SK-N-SH (cell line): ENCODE data around the gene ATP6V0E2. TPM values are rescaled to one million over a fixed set of nuclear protein-coding genes. Genes with fewer than 3 reads are reported as not detected.

ENCODE experiments used
- CTCF ChIA-PET: fragments of 300-600, 350-600 bp; formaldehyde crosslinking; extraction: SDS; loops from one replicate; lab custom pipeline; 2021; lab: Yijun Ruan, JAX
- POLR2A ChIA-PET: fragments of 350-600 bp; sonication (Branson Sonifier 250); formaldehyde crosslinking; extraction: SDS; loops from one replicate; lab custom pipeline; 2020; ENCODE audit warnings: antibody characterized with exemption, inconsistent platforms; lab: Yijun Ruan, JAX
- DNase-seq: peaks from one replicate; pipeline ENCODE4 v3.0.0; 2012
- H2AFZ ChIP-seq: fragments of 200-600 bp; sonication (generic); 2 replicates; pipeline ENCODE4 v1.8.1; 2016; ENCODE audit warnings: antibody characterized with exemption, mild to moderate bottlenecking, low read depth
- H3F3A ChIP-seq: fragments of 200-600 bp; sonication (generic); replicated peaks from 2 replicates; pipeline ENCODE3; 2016; ENCODE audit warnings: antibody characterized with exemption, mild to moderate bottlenecking; ENCODE audit not compliant: insufficient read depth
- H3K27ac ChIP-seq, 2 experiments: fragments of 200-500 bp in 1 of 2; fragments of 200-600 bp in 1 of 2; sonication (Bioruptor generic) in 1 of 2; sonication (generic), shearing (Covaris generic) in 1 of 2; 2 replicates each; pipeline versions ENCODE4 v1.5.1 to v1.6.1; 2014 to 2016; ENCODE audit warnings: low read depth in 2 of 2, inconsistent platforms in 1 of 2, low read length in 1 of 2, mild to moderate bottlenecking in 1 of 2, mixed read lengths in 1 of 2
- H3K27me3 ChIP-seq: fragments of 200-600 bp; sonication (generic), shearing (Covaris generic); 2 replicates; pipeline ENCODE4 v1.6.1; 2016; ENCODE audit warnings: mixed run types; ENCODE audit not compliant: insufficient read depth
- H3K36me3 ChIP-seq, 2 experiments: fragments of 200-500 bp in 1 of 2; fragments of 200-600 bp in 1 of 2; sonication (Bioruptor generic) in 1 of 2; sonication (generic) in 1 of 2; replicated peaks in 1 of 2; 2 replicates each; pipeline versions ENCODE3 to v1.5.1; 2014 to 2016; ENCODE audit warnings: low read length in 1 of 2, mild to moderate bottlenecking in 1 of 2; ENCODE audit not compliant: insufficient read depth in 2 of 2, control insufficient read depth in 1 of 2
- H3K4me1 ChIP-seq, 2 experiments: fragments of 200-500 bp in 1 of 2; fragments of 200-600 bp in 1 of 2; sonication (Bioruptor generic) in 1 of 2; sonication (generic), shearing (Covaris generic) in 1 of 2; 2 replicates each; pipeline versions ENCODE4 v1.5.1 to v1.6.1; 2014 to 2016; ENCODE audit warnings: low read depth in 1 of 2, low read length in 1 of 2, mixed run types in 1 of 2; ENCODE audit not compliant: insufficient read depth in 2 of 2, control insufficient read depth in 1 of 2
- H3K4me2 ChIP-seq: fragments of 200-600 bp; sonication (generic), shearing (Covaris generic); 2 replicates; pipeline ENCODE4 v1.6.1; 2017; ENCODE audit warnings: mixed run types
- H3K4me3 ChIP-seq, 2 experiments: fragments of 200-500 bp in 1 of 2; fragments of 200-600 bp in 1 of 2; sonication (Bioruptor generic) in 1 of 2; sonication (generic), shearing (Covaris generic) in 1 of 2; 2 replicates each; pipeline versions ENCODE4 v1.5.1 to v1.8.1; 2014 to 2016; ENCODE audit warnings: low read depth in 2 of 2, inconsistent platforms in 1 of 2, low read length in 1 of 2, mild to moderate bottlenecking in 1 of 2, mixed read lengths in 1 of 2, moderate library complexity in 1 of 2
- H3K79me2 ChIP-seq: fragments of 200-600 bp; sonication (generic); 2 replicates; pipeline ENCODE4 v1.8.1; 2017; ENCODE audit warnings: mild to moderate bottlenecking; ENCODE audit not compliant: insufficient read depth
- H3K9ac ChIP-seq: fragments of 200-600 bp; sonication (generic); 2 replicates; pipeline ENCODE4 v1.6.1; 2017; ENCODE audit warnings: mixed run types
- H3K9me2 ChIP-seq: fragments of 200-600 bp; sonication (generic); 2 replicates; pipeline ENCODE4 v1.6.1; 2017; ENCODE audit warnings: mixed run types
- H3K9me3 ChIP-seq: fragments of 200-600 bp; sonication (generic); 2 replicates; pipeline ENCODE4 v1.6.1; 2017; ENCODE audit warnings: mixed run types, mild to moderate bottlenecking, moderate library complexity
- H4K20me1 ChIP-seq: fragments of 200-600 bp; sonication (generic); 2 replicates; pipeline ENCODE4 v1.6.1; 2017; ENCODE audit warnings: mild to moderate bottlenecking, mixed run types; ENCODE audit not compliant: insufficient read depth
- ELF1 ChIP-seq: IDR thresholded peaks from 2 replicates; pipeline ENCODE4 v1.4.0; 2012
- EP300 ChIP-seq, 2 experiments: IDR thresholded peaks; 2 replicates each; pipeline versions ENCODE4 v1.4.0 to v1.6.1; 2012; ENCODE audit warnings: borderline replicate concordance in 1 of 2, low read depth in 1 of 2, low read length in 1 of 2
- FOSL2 ChIP-seq: IDR thresholded peaks from 2 replicates; pipeline ENCODE4 v1.4.0; 2012; ENCODE audit warnings: low read depth, mild to moderate bottlenecking, moderate library complexity, borderline replicate concordance
- FOXM1 ChIP-seq: IDR thresholded peaks from 2 replicates; pipeline ENCODE4 v1.4.0; 2012; ENCODE audit warnings: low read depth, mild to moderate bottlenecking
- NFIC ChIP-seq: IDR thresholded peaks from 2 replicates; pipeline ENCODE4 v1.4.0; 2012; ENCODE audit warnings: borderline replicate concordance
- POLR2AphosphoS5 ChIP-seq: IDR thresholded peaks from 2 replicates; pipeline ENCODE4 v1.6.1; 2012; ENCODE audit warnings: low read depth, low read length
- RAD21 ChIP-seq: IDR thresholded peaks from 2 replicates; pipeline ENCODE4 v1.6.1; 2012; ENCODE audit warnings: mild to moderate bottlenecking, low read length
- RXRA ChIP-seq: IDR thresholded peaks from 2 replicates; pipeline ENCODE4 v1.4.0; 2012; ENCODE audit warnings: low read depth, mild to moderate bottlenecking, borderline replicate concordance
- SIN3A ChIP-seq: IDR thresholded peaks from 2 replicates; pipeline ENCODE4 v1.6.1; 2012; ENCODE audit warnings: low read depth, mild to moderate bottlenecking, low read length, moderate library complexity, borderline replicate concordance
- TCF12 ChIP-seq: IDR thresholded peaks from 2 replicates; pipeline ENCODE4 v1.4.0; 2012
- ZBTB33 ChIP-seq: IDR thresholded peaks from 2 replicates; pipeline ENCODE4 v1.4.0; 2012; ENCODE audit warnings: low read depth, borderline replicate concordance
- WGBS: methylation state at CpG from one replicate; pipeline ENCODE4 v1.1.6; 2017; ENCODE audit warnings: low lambda C conversion rate; 5-methylcytosine and 5-hydroxymethylcytosine counted together
- polyA plus RNA-seq, 3 experiments: library from polyadenylated mRNA; depleted of rRNA; stranded (reverse); fragments of >200 nt; gene quantifications; 2 replicates each; pipeline ENCODE4 v1.2.3, GENCODE V29; 2012
- TF ChIP-seq, protein P1 (sequence below): IDR thresholded peaks from 2 replicates; pipeline ENCODE4 v1.6.1; 2012; ENCODE audit warnings: mild to moderate bottlenecking, low read depth, low read length, moderate library complexity
- TF ChIP-seq, protein P2 (sequence below): fragments of 150-350 bp; IDR thresholded peaks from 2 replicates; pipeline ENCODE4 v1.6.1; 2016; ENCODE audit warnings: mild to moderate bottlenecking, low read depth, low read length
- TF ChIP-seq, protein P3 (sequence below): fragments of 200-600 bp; sonication (generic); IDR thresholded peaks from 2 replicates; pipeline ENCODE4 v1.6.1; 2017; ENCODE audit warnings: antibody characterized with exemption, mild to moderate bottlenecking, moderate library complexity

Gene ATP6V0E2
- polyA plus RNA-seq, 1 of the 3 experiments (the other 2 are of a cell fraction): 49.6 TPM

DNA sequence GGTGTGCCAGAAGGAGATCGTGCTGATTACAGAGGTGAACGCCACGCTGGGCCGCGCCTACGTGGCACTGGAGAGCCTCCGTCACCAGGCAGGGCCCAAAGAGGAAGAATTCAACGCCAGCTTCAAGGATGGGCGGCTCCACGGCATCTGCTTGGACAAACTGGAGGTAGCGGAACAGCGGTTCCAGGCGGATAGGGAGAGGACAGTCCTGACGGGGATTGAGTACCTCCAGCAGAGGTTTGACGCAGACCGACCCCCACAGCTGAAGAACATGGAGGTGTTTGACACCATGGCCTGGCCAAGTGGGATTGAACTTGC is 12.1 kb upstream of the ATP6V0E2 start:
- Histone ChIP-seq H3K4me2 (no peak overlapping the region), H3K4me3 (no peak overlapping the region), H3K9me2 (no peaks in the 10 kb centered on the region), H3K36me3 (peaks cover 4 to 49% of the 10 kb centered on the region in 2 experiments), H2AFZ (no peak overlapping the region), H3K27me3 (no peaks in the 10 kb centered on the region), H3K27ac (no peak overlapping the region), H3K4me1 (no peaks in the 10 kb centered on the region), H3K9me3 (no peaks in the 10 kb centered on the region), H3K79me2 (no peaks in the 10 kb centered on the region), H3F3A (no peaks in the 10 kb centered on the region), H3K9ac (no peak overlapping the region), H4K20me1 (no peaks in the 10 kb centered on the region)
- CTCF ChIA-PET: interaction anchor here (0.8 to 2.7 kb wide), 9 partner anchors 9 to 68 kb away, joined by 3 to 6 read pairs (median 4); no protein-coding TSS in a partner anchor
- WGBS: 96% methylated on average over 16 of the region's 16 CpGs
- DNase-seq: no peak
- TF ChIP-seq, protein P1, sequence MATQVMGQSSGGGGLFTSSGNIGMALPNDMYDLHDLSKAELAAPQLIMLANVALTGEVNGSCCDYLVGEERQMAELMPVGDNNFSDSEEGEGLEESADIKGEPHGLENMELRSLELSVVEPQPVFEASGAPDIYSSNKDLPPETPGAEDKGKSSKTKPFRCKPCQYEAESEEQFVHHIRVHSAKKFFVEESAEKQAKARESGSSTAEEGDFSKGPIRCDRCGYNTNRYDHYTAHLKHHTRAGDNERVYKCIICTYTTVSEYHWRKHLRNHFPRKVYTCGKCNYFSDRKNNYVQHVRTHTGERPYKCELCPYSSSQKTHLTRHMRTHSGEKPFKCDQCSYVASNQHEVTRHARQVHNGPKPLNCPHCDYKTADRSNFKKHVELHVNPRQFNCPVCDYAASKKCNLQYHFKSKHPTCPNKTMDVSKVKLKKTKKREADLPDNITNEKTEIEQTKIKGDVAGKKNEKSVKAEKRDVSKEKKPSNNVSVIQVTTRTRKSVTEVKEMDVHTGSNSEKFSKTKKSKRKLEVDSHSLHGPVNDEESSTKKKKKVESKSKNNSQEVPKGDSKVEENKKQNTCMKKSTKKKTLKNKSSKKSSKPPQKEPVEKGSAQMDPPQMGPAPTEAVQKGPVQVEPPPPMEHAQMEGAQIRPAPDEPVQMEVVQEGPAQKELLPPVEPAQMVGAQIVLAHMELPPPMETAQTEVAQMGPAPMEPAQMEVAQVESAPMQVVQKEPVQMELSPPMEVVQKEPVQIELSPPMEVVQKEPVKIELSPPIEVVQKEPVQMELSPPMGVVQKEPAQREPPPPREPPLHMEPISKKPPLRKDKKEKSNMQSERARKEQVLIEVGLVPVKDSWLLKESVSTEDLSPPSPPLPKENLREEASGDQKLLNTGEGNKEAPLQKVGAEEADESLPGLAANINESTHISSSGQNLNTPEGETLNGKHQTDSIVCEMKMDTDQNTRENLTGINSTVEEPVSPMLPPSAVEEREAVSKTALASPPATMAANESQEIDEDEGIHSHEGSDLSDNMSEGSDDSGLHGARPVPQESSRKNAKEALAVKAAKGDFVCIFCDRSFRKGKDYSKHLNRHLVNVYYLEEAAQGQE: no peak
- TF ChIP-seq FOSL2 (no peak), TCF12 (no peak), FOXM1 (no peak), RAD21 (no peak), RXRA (no peak), ELF1 (no peak), EP300 (IDR thresholded peaks at IDR 0.05; ENCODE audit: borderline replicate concordance in 1 of 2, low read depth in 1 of 2, low read length in 1 of 2) (no peak), ZBTB33 (no peak), SIN3A (no peak), NFIC (no peak), POLR2AphosphoS5 (no peak)
- TF ChIP-seq, protein P2, sequence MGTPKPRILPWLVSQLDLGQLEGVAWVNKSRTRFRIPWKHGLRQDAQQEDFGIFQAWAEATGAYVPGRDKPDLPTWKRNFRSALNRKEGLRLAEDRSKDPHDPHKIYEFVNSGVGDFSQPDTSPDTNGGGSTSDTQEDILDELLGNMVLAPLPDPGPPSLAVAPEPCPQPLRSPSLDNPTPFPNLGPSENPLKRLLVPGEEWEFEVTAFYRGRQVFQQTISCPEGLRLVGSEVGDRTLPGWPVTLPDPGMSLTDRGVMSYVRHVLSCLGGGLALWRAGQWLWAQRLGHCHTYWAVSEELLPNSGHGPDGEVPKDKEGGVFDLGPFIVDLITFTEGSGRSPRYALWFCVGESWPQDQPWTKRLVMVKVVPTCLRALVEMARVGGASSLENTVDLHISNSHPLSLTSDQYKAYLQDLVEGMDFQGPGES: no peak
- TF ChIP-seq, protein P3, sequence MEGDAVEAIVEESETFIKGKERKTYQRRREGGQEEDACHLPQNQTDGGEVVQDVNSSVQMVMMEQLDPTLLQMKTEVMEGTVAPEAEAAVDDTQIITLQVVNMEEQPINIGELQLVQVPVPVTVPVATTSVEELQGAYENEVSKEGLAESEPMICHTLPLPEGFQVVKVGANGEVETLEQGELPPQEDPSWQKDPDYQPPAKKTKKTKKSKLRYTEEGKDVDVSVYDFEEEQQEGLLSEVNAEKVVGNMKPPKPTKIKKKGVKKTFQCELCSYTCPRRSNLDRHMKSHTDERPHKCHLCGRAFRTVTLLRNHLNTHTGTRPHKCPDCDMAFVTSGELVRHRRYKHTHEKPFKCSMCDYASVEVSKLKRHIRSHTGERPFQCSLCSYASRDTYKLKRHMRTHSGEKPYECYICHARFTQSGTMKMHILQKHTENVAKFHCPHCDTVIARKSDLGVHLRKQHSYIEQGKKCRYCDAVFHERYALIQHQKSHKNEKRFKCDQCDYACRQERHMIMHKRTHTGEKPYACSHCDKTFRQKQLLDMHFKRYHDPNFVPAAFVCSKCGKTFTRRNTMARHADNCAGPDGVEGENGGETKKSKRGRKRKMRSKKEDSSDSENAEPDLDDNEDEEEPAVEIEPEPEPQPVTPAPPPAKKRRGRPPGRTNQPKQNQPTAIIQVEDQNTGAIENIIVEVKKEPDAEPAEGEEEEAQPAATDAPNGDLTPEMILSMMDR: no peak
- POLR2A ChIA-PET: interaction anchor here (0.6 kb wide), 1 partner anchor 10 kb away, joined by 4 read pairs; no protein-coding TSS in a partner anchor
